IgD-negative memory B cell (primary cell): ENCODE results near the gene DGCR2. TPM values are rescaled to one million over a fixed set of nuclear protein-coding genes. Genes with fewer than 3 reads are reported as not detected.

Experiments
- H3K27ac Mint-ChIP-seq, 3 donors: one replicate each; pipeline ENCODE4 v1.8.0; 2020 to 2022; ENCODE audit warnings: mild to moderate bottlenecking in 3 of 3, mixed read lengths in 3 of 3, moderate library complexity in 1 of 3
- H3K27me3 Mint-ChIP-seq: one replicate; pipeline ENCODE4 v1.8.0; 2021; ENCODE audit warnings: mixed read lengths
- H3K36me3 Mint-ChIP-seq: one replicate; pipeline ENCODE4 v1.8.0; 2020; ENCODE audit warnings: mild to moderate bottlenecking, mixed read lengths
- H3K4me1 Mint-ChIP-seq, 3 donors: one replicate each; pipeline ENCODE4 v1.8.0; 2020 to 2022; ENCODE audit warnings: mixed read lengths in 3 of 3, mild to moderate bottlenecking in 1 of 3
- H3K4me3 Mint-ChIP-seq, 4 donors: one replicate each; pipeline ENCODE4 v1.8.0; 2020 to 2022; ENCODE audit warnings: mild to moderate bottlenecking in 4 of 4, mixed read lengths in 4 of 4, moderate library complexity in 3 of 4
- H3K9me3 Mint-ChIP-seq, 3 donors: one replicate each; pipeline ENCODE4 v1.8.0; 2020 to 2021; ENCODE audit warnings: mixed read lengths in 3 of 3, mild to moderate bottlenecking in 1 of 3
- polyA plus RNA-seq: library from polyadenylated mRNA; unstranded; fragments of 300-500 nt; fragmentation: Illumina TruSeq; gene quantifications from one replicate; pipeline ENCODE4 v1.2.3, GENCODE V29; 2021

DGCR2 gene
- polyA plus RNA-seq, 1 donor from 2014 or later, result 29.1 TPM

GRCh38 chr22:19150482-19151328 is 28.5 kb upstream of the DGCR2 start:
- peaks cover 24% of the 10 kb centered on the region for H3K27me3 Mint-ChIP-seq
- no peaks in the 10 kb centered on the region for H3K36me3 Mint-ChIP-seq
- peaks cover 3 to 8% (median 4%) of the 10 kb centered on the region in 3 donors for H3K4me1 Mint-ChIP-seq

GRCh38 chr22:19149991-19150390 is 27.8 kb upstream of the DGCR2 start, which contains the start of gene GSC2:
Gene GSC2 (minus strand): TSS chr22:19150292. CDS start chr22:19150283, 9 bp downstream.
- peaks cover 3 to 8% (median 4%) of the 10 kb centered on the region in 3 donors for H3K4me1 Mint-ChIP-seq
- peaks cover 24% of the 10 kb centered on the region for H3K27me3 Mint-ChIP-seq
- H3K36me3 Mint-ChIP-seq, result no peaks in the 10 kb centered on the region
- peak within 1 kb of the TSS in 1 of 3 donors; percentile 82 for H3K27ac Mint-ChIP-seq
- H3K9me3 Mint-ChIP-seq, result peaks cover 0 to 3% (median 0%) of the 10 kb centered on the region in 3 donors
- peak within 1 kb of the TSS; percentile 4 to 92 (median 66) for H3K4me3 Mint-ChIP-seq

More at GRCh38 chr22:19150482-19151328, 28.5 kb upstream of the DGCR2 start:
- peak overlapping the region in 1 of 3 donors; percentile 82 for H3K27ac Mint-ChIP-seq
- H3K9me3 Mint-ChIP-seq, result peaks cover 0 to 3% (median 0%) of the 10 kb centered on the region in 3 donors
- H3K4me3 Mint-ChIP-seq, result peak overlapping the region; percentile 4 to 70 (median 58)

- Mint-ChIP-seq H3K27ac (no peak overlapping the region), H3K27me3 (peaks cover 24% of the 10 kb centered on the region), H3K36me3 (no peaks in the 10 kb centered on the region), H3K4me1 (peaks cover 7 to 10% (median 8%) of the 10 kb centered on the region in 3 donors), H3K9me3 (peaks cover 0 to 3% (median 0%) of the 10 kb centered on the region in 3 donors), H3K4me3 (peak overlapping the region in 3 of 4 donors; percentile 62 to 92 (median 63))
Observed at GRCh38 chr22:19149047-19149883, 27.1 kb upstream of the DGCR2 start.

GRCh38 chr22:19148417-19149046 is 26.3 kb upstream of the DGCR2 start:
- H3K27ac Mint-ChIP-seq, result no peak overlapping the region
- peaks cover 0 to 3% (median 0%) of the 10 kb centered on the region in 3 donors for H3K9me3 Mint-ChIP-seq
- H3K4me1 Mint-ChIP-seq, result peaks cover 11 to 13% (median 13%) of the 10 kb centered on the region in 3 donors
- H3K36me3 Mint-ChIP-seq, result no peaks in the 10 kb centered on the region
- peaks cover 22% of the 10 kb centered on the region for H3K27me3 Mint-ChIP-seq
- H3K4me3 Mint-ChIP-seq, result no peak overlapping the region

GRCh38 chr22:19147195-19147780 is 25.1 kb upstream of the DGCR2 start:
- Mint-ChIP-seq H3K27me3 (peaks cover 16% of the 10 kb centered on the region), H3K4me3 (peak overlapping the region in 1 of 4 donors; percentile 75), H3K4me1 (peaks cover 11 to 18% (median 15%) of the 10 kb centered on the region in 3 donors), H3K36me3 (peaks cover 1% of the 10 kb centered on the region), H3K27ac (peak overlapping the region in 1 of 3 donors; percentile 3), H3K9me3 (peaks cover 0 to 3% (median 0%) of the 10 kb centered on the region in 3 donors)

- H3K9me3 Mint-ChIP-seq, result peaks cover 0 to 1% (median 0%) of the 10 kb centered on the region in 3 donors
- peak overlapping the region in 1 of 4 donors; percentile 41 for H3K4me3 Mint-ChIP-seq
- H3K27me3 Mint-ChIP-seq, result peaks cover 9% of the 10 kb centered on the region
- H3K27ac Mint-ChIP-seq, result no peak overlapping the region
- peaks cover 1% of the 10 kb centered on the region for H3K36me3 Mint-ChIP-seq
- peaks cover 11 to 18% (median 17%) of the 10 kb centered on the region in 3 donors for H3K4me1 Mint-ChIP-seq
Observed at GRCh38 chr22:19146215-19146968, 24.2 kb upstream of the DGCR2 start.

GRCh38 chr22:19143967-19144400 is 21.8 kb upstream of the DGCR2 start:
- peaks cover 10 to 15% (median 11%) of the 10 kb centered on the region in 3 donors for H3K4me1 Mint-ChIP-seq
- H3K36me3 Mint-ChIP-seq, result peaks cover 1% of the 10 kb centered on the region
- no peaks in the 10 kb centered on the region for H3K9me3 Mint-ChIP-seq
- H3K4me3 Mint-ChIP-seq, result peak overlapping the region; percentile 95 to 100 (median 98)
- H3K27ac Mint-ChIP-seq, result peak overlapping the region; percentile 40 to 100 (median 98)
- H3K27me3 Mint-ChIP-seq, result no peaks in the 10 kb centered on the region

GRCh38 chr22:19143212-19143611 is 21.0 kb upstream of the DGCR2 start:
- Mint-ChIP-seq H3K4me3 (peak overlapping the region; percentile 95 to 100 (median 98)), H3K36me3 (peaks cover 1% of the 10 kb centered on the region), H3K27me3 (no peaks in the 10 kb centered on the region), H3K9me3 (no peaks in the 10 kb centered on the region), H3K4me1 (peaks cover 10 to 15% (median 11%) of the 10 kb centered on the region in 3 donors), H3K27ac (peak overlapping the region in 1 of 3 donors; percentile 16)

GRCh38 chr22:19142394-19142793 is 20.2 kb upstream of the DGCR2 start:
- peak overlapping the region; percentile 34 to 70 (median 52) for H3K4me3 Mint-ChIP-seq
- H3K27ac Mint-ChIP-seq, result peak overlapping the region in 1 of 3 donors; percentile 16
- no peaks in the 10 kb centered on the region for H3K27me3 Mint-ChIP-seq
- H3K9me3 Mint-ChIP-seq, result no peaks in the 10 kb centered on the region
- H3K4me1 Mint-ChIP-seq, result peaks cover 10 to 15% (median 11%) of the 10 kb centered on the region in 3 donors
- peaks cover 1% of the 10 kb centered on the region for H3K36me3 Mint-ChIP-seq

- peak overlapping the region in 1 of 4 donors; percentile 18 for H3K4me3 Mint-ChIP-seq
Observed at GRCh38 chr22:19139974-19140373, 17.8 kb upstream of the DGCR2 start.

GRCh38 chr22:19139001-19139356 is 16.8 kb upstream of the DGCR2 start:
- Mint-ChIP-seq H3K27me3 (no peaks in the 10 kb centered on the region), H3K36me3 (peaks cover 6% of the 10 kb centered on the region), H3K27ac (no peak overlapping the region), H3K9me3 (no peaks in the 10 kb centered on the region), H3K4me3 (no peak overlapping the region), H3K4me1 (peaks cover 0 to 14% (median 8%) of the 10 kb centered on the region in 3 donors)

More at GRCh38 chr22:19139974-19140373, 17.8 kb upstream of the DGCR2 start:
- no peaks in the 10 kb centered on the region for H3K9me3 Mint-ChIP-seq
- H3K36me3 Mint-ChIP-seq, result peaks cover 6% of the 10 kb centered on the region
- H3K4me1 Mint-ChIP-seq, result peaks cover 7 to 15% (median 15%) of the 10 kb centered on the region in 3 donors
- H3K27ac Mint-ChIP-seq, result no peak overlapping the region
- no peaks in the 10 kb centered on the region for H3K27me3 Mint-ChIP-seq

GRCh38 chr22:19138217-19139000 is 16.2 kb upstream of the DGCR2 start:
- Mint-ChIP-seq H3K4me1 (peaks cover 0 to 10% (median 3%) of the 10 kb centered on the region in 3 donors), H3K4me3 (no peak overlapping the region), H3K27ac (no peak overlapping the region), H3K36me3 (peaks cover 6% of the 10 kb centered on the region), H3K9me3 (no peaks in the 10 kb centered on the region), H3K27me3 (no peaks in the 10 kb centered on the region)
